Amniotic epithelial cell (primary cell): Measurements from ENCODE around the gene GALNT18.

Source experiments
- DNase-seq: peaks from one replicate; pipeline ENCODE4 v3.0.0-alpha.2; 2010; ENCODE audit warnings: low read depth

Gene GALNT18

GRCh38 chr11:11563200-11563975, 58.4 kb downstream of the GALNT18 start:
- no peak for DNase-seq

GRCh38 chr11:11561991-11562390, 59.8 kb downstream of the GALNT18 start:
- DNase-seq: no peak

- no peak for DNase-seq
Measured at GRCh38 chr11:11558826-11559225, 63.0 kb downstream of the GALNT18 start.

- DNase-seq: no peak
Measured at GRCh38 chr11:11558396-11558795, 63.4 kb downstream of the GALNT18 start.

- no peak for DNase-seq
Measured at GRCh38 chr11:11555208-11555607, 66.6 kb downstream of the GALNT18 start.

GRCh38 chr11:11553573-11553972, 68.2 kb downstream of the GALNT18 start:
- no peak for DNase-seq

GRCh38 chr11:11552529-11553087, 69.2 kb downstream of the GALNT18 start:
- no peak for DNase-seq

- no peak for DNase-seq
Measured at GRCh38 chr11:11550534-11550933, 71.3 kb downstream of the GALNT18 start.

- DNase-seq: no peak
Measured at GRCh38 chr11:11545285-11546275, 76.2 kb downstream of the GALNT18 start.

- DNase-seq: no peak
Measured at GRCh38 chr11:11543656-11544055, 78.1 kb downstream of the GALNT18 start.

- DNase-seq: no peak
Measured at GRCh38 chr11:11540157-11540556, 81.6 kb downstream of the GALNT18 start.

GRCh38 chr11:11538277-11538960, 83.4 kb downstream of the GALNT18 start:
- DNase-seq: no peak

- no peak for DNase-seq
Measured at GRCh38 chr11:11537871-11538270, 83.9 kb downstream of the GALNT18 start.

- no peak for DNase-seq
Measured at GRCh38 chr11:11537372-11537771, 84.4 kb downstream of the GALNT18 start.

- DNase-seq: no peak
Measured at GRCh38 chr11:11536650-11537049, 85.2 kb downstream of the GALNT18 start.

GRCh38 chr11:11535611-11536010, 86.2 kb downstream of the GALNT18 start:
- no peak for DNase-seq

- no peak for DNase-seq
Measured at GRCh38 chr11:11534981-11535380, 86.8 kb downstream of the GALNT18 start.

GRCh38 chr11:11533751-11534150, 88.1 kb downstream of the GALNT18 start:
- no peak for DNase-seq

- DNase-seq: no peak
Measured at GRCh38 chr11:11533057-11533456, 88.7 kb downstream of the GALNT18 start.

- DNase-seq: no peak
Measured at GRCh38 chr11:11532574-11532973, 89.2 kb downstream of the GALNT18 start.

- no peak for DNase-seq
Measured at GRCh38 chr11:11531131-11531908, 90.5 kb downstream of the GALNT18 start.
